Stimulated activated naive B cell treated with anti-CD40 and anti-IgM and Interleukin-4, amounts not matched to agents 10 μg/mL and 1 μg/mL and 100 μg/mL, for 72 hours (primary cell): ENCODE data around the gene ACR.
A peak's percentile ranks its signal among the peaks of the same experiment; 100 is the strongest.

ENCODE experiments used
- ATAC-seq, 2 donors: fragments of 150-1000 bp; cut with Tn5 transposase; replicated peaks; 2 replicates each; pipeline ENCODE4 v1.10.0; 2021; ENCODE audit warnings: moderate library complexity in 1 of 2
- DNase-seq: peaks from one replicate; pipeline ENCODE4 v3.0.0; 2021
- H3K27ac Mint-ChIP-seq: one replicate; pipeline ENCODE4 v1.8.0; 2022; ENCODE audit warnings: mild to moderate bottlenecking, mixed read lengths
- H3K27me3 Mint-ChIP-seq, 2 donors: one replicate each; pipeline ENCODE4 v1.8.0; 2022; ENCODE audit warnings: mixed read lengths in 2 of 2
- H3K36me3 Mint-ChIP-seq, 2 donors: one replicate each; pipeline ENCODE4 v1.8.0; 2022; ENCODE audit warnings: mixed read lengths in 2 of 2, mild to moderate bottlenecking in 1 of 2
- H3K4me1 Mint-ChIP-seq, 2 donors: one replicate each; pipeline ENCODE4 v1.8.0; 2022; ENCODE audit warnings: mixed read lengths in 2 of 2, mild to moderate bottlenecking in 1 of 2
- H3K4me3 Mint-ChIP-seq, 2 donors: one replicate each; pipeline ENCODE4 v1.8.0; 2022; ENCODE audit warnings: mild to moderate bottlenecking in 2 of 2, mixed read lengths in 2 of 2, moderate library complexity in 1 of 2
- H3K9me3 Mint-ChIP-seq, 2 donors: one replicate each; pipeline ENCODE4 v1.8.0; 2022; ENCODE audit warnings: mixed read lengths in 2 of 2, mild to moderate bottlenecking in 1 of 2

Gene ACR

DNA sequence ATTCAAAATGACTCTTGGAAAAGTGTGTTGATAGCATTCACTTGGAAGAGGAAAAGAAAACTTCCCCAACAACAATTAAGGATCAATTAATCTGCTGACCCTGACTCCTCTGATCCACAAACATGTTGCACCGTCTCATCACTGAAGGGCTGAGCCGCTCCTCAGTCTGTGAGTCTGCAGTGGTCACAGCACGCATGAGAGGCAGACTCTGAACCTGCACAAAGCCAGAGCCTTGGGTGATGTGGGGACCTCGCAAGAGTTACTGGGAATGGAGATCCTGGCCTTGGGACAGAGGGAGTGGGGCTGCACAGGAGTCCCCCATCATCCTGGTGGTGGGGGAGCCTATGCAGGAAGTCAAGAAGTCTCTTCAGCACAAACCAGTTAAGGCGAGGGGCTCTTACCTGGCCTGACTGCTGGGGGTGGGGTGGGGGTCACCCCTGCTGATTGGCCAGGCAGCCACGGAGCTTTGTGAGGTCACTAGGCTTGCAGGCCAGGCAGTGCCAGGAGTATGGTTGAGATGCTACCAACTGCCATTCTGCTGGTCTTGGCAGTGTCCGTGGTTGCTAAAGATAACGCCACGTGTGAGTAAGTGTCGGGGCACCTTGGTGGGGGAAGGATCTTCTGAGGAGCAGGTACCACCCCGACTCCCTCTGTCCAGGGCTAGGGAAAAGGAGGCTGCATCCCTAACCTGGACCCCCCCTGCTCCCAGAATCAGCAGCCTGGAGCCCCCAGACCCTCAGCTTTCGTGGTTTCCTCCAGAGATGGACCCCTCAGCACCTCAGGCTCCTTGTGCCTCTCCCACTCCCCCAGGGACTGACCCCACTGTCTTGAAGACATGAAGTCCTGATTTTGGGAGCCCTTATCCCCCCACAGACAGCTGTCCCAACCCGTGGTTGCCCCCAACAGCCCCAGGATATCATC lies at the start of gene ACR:
Gene ACR, plus strand, starts transcription at position 477 of the 921 bp plus-strand sequence. Its CDS starts 32 bp downstream, at position 509.
- DNase-seq: no peak
- Mint-ChIP-seq H3K36me3 (no peaks in the 10 kb centered on the region), H3K4me1 (no peaks in the 10 kb centered on the region), H3K27me3 (peaks cover 5 to 15% of the 10 kb centered on the region in 2 donors), H3K27ac (no peak within 1 kb of the TSS), H3K9me3 (no peaks in the 10 kb centered on the region), H3K4me3 (no peak within 1 kb of the TSS)
- ATAC-seq: no peak

DNA sequence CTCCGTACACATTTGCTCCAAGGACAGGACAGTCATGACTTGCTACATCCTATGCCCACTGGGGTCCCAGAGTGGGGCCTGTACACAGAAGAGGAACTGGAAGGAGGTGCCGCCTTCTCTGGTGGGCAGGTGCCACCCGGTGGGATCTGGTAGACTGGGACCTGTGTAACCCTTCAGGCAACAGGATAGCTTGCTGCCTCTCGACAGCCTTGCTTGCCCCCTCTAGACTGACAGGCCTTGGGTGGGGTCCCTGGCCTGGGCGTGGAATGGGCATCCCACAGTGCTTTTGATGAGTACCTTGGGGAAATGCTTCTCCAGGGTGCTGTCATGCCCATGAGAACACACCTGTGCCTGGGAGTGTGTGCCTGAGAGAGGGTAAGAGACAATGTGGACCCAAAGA lies 49.6 kb upstream of the ACR start:
- DNase-seq (no peak), ATAC-seq (no peak)
- peaks cover 2 to 9% of the 10 kb centered on the region in 2 donors for H3K4me1 Mint-ChIP-seq
- H3K27me3 Mint-ChIP-seq: peaks cover 6 to 15% of the 10 kb centered on the region in 2 donors
- no peak overlapping the region for H3K4me3 Mint-ChIP-seq
- H3K27ac Mint-ChIP-seq: no peak overlapping the region
- H3K36me3 Mint-ChIP-seq: no peaks in the 10 kb centered on the region
- peaks cover 3 to 6% of the 10 kb centered on the region in 2 donors for H3K9me3 Mint-ChIP-seq

DNA sequence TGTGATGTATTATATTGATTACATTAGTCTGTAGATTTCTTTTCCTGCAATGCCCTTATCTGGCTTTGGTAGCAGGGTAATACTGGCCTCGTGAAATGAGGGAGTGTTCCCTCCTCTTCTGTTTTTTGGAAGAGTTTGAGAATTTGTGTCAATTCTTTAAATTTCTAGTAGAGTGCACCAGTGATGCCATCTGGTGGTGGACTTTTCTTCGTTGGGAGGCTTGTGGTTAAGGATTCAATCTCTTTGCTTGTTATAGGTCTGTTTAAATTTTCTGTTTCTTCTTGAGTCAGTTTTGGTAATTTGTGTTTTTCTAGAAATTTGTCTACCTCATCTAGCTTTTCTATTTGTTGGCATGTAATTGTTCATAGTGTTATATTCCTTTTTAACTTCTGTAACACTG lies 46.5 kb upstream of the ACR start:
- Mint-ChIP-seq H3K9me3 (peaks cover 3 to 6% of the 10 kb centered on the region in 2 donors), H3K27ac (no peak overlapping the region), H3K27me3 (peaks cover 0 to 13% of the 10 kb centered on the region in 2 donors), H3K4me1 (peaks cover 2 to 9% of the 10 kb centered on the region in 2 donors), H3K36me3 (no peaks in the 10 kb centered on the region), H3K4me3 (no peak overlapping the region)
- no peak for ATAC-seq
- DNase-seq: no peak

DNA sequence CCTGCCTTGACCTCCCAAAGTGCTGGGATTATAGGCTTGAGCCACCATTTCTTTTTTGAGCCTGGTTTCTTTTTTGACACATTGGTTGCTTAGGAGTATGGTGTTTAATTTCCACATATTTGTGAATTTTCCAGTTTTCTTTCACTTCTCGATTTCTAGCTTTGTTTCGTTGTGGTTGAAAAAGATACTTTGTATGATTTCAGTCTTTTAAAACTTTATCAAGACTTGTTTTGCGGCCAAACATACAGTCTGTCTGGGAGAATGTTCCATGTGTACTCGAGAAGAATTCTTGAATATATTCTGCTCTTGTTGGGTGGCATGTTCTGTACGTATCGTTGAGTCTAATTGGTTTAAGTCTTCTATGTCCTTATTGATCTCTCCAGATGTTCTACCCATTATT lies 44.5 kb upstream of the ACR start:
- no peaks in the 10 kb centered on the region for H3K36me3 Mint-ChIP-seq
- peaks cover 3 to 6% of the 10 kb centered on the region in 2 donors for H3K9me3 Mint-ChIP-seq
- no peak overlapping the region for H3K4me3 Mint-ChIP-seq
- DNase-seq (no peak), ATAC-seq (no peak)
- H3K4me1 Mint-ChIP-seq: no peaks in the 10 kb centered on the region
- H3K27ac Mint-ChIP-seq: no peak overlapping the region
- peaks cover 0 to 13% of the 10 kb centered on the region in 2 donors for H3K27me3 Mint-ChIP-seq

DNA sequence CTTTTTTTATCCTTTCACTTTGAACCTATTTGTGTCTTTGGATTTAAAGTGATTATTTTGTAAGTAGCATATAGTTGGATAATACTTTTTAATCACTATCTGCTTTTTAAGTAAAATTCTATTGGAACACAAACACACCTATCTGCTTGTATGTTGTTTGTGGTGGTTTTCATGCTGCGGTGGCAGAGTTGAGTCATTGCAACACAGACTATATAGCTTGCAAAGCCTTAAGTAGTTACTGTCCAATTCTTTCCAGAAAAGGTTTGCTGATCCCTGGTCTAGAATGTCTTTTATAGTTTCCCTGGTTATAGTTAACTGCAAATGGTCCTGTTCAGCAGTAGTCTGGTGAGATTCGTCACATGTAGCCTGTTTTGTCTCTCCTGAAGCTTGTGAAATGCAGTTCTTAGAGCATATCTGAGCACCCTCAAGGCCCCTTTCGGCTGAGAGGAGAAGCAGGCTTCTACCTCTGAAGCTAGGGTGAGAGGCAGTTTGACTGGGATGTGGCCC lies 43.9 kb upstream of the ACR start:
- Mint-ChIP-seq H3K27ac (no peak overlapping the region), H3K36me3 (no peaks in the 10 kb centered on the region), H3K4me1 (no peaks in the 10 kb centered on the region), H3K27me3 (peaks cover 4 to 13% of the 10 kb centered on the region in 2 donors), H3K9me3 (peaks cover 3 to 6% of the 10 kb centered on the region in 2 donors), H3K4me3 (no peak overlapping the region)
- ATAC-seq (no peak), DNase-seq (no peak)

DNA sequence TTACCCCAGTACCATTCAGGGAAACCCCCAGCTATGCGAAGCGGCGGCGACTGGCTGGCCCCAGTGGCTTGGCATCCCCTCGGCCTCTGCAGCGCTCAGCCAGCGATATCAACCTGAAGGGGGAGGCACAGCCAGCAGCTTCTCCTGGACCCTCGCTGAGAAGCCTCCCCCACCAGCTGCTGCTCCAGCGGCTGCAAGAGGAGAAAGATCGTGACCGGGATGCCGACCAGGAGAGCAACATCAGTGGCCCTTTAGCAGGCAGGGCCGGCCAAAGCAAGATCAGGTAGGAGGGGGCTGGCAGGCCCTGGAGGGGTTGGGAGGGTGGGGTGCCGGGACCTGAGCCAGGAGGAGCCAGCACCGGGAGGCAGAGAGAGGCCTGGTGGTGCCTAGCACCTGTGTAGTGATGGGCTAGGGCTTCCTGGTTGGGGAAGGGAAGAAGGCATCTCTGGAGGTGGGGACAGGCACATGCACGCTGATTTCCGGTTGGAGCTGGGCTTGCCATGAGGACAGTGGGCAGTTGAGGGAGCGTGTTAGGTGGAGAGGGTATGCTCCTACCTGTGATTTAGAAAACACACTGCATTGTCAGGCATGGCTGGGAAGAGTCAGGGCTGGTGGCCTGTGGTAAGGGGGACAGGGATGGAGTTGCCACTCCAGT lies 43.1 kb upstream of the ACR start:
- DNase-seq: no peak
- Mint-ChIP-seq H3K36me3 (no peaks in the 10 kb centered on the region), H3K4me1 (no peaks in the 10 kb centered on the region), H3K4me3 (no peak overlapping the region), H3K9me3 (peaks cover 3 to 6% of the 10 kb centered on the region in 2 donors), H3K27me3 (peaks cover 5 to 13% of the 10 kb centered on the region in 2 donors), H3K27ac (no peak overlapping the region)
- no peak for ATAC-seq

DNA sequence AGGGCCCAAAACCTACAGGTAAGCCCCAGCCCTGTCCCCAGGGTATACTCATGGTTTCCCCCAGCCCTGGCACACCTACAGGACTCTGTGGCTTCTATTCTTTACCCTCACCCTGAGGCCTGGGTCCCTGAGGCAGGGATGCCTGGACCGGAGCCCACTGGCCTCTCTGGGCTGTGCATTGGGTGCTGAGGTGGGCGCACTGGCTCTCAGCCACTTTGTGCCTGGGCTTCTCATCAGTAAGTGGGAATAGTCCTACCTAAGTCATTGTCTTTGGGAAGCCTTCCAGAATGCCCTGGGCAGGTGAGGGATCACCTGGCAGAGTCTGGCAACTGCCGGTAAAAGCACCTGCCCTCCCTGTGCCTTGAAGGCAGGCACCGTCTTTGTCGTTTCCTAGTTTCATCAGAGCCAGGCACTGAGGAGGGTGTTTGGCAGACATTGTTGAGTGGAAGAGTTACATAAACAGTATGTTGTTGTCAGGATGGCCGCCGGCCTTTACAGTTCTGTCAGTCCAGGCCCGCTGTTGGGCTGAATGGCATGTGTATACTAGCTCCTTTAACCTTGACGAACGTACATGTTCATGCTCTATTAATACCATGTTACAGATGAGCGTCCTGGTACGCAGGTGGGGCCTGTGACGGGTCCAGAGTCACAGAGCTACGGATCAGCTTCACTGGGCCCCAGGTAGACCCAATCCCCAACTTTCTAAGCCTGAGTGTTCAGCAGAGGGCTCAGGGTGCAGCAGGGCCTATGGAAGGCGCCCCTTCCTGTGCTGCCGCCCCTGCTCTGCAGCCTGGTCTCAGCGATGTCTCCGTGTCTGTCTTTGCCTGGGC lies 42.4 kb upstream of the ACR start:
- ATAC-seq: no peak
- peaks cover 5 to 17% of the 10 kb centered on the region in 2 donors for H3K27me3 Mint-ChIP-seq
- H3K27ac Mint-ChIP-seq: no peak overlapping the region
- H3K4me3 Mint-ChIP-seq: no peak overlapping the region
- no peak for DNase-seq
- H3K9me3 Mint-ChIP-seq: peaks cover 3 to 6% of the 10 kb centered on the region in 2 donors
- peaks cover 0 to 4% of the 10 kb centered on the region in 2 donors for H3K4me1 Mint-ChIP-seq
- H3K36me3 Mint-ChIP-seq: no peaks in the 10 kb centered on the region

DNA sequence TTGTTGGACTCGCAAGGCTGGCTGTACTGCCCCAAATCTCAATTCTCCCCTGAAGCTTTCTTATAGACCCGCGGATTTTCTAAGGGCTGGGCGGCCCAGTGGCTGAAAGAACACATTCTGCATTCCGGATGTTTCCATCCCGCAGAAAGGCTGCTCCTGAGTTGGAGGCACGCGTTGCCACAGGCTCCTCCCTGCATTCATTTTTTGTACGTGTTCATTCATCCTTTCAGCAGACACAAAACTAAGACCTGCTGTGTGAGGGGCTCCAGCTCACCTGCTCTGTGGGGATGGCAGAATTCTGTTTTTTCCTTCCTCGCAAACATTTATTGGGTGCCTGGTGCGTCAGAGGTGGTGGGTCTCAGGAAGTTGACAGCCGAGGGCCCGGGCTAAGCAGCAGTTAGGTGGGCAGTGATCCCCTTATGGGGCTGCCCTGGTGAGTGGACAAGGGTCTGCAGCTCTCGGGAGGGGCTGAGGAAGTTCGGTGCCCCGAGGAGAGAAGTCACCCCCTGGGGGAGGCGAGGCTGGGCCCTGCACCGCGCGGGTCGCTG lies 41.7 kb upstream of the ACR start:
- no peaks in the 10 kb centered on the region for H3K36me3 Mint-ChIP-seq
- peaks cover 0 to 4% of the 10 kb centered on the region in 2 donors for H3K4me1 Mint-ChIP-seq
- H3K27ac Mint-ChIP-seq: no peak overlapping the region
- H3K27me3 Mint-ChIP-seq: peaks cover 5 to 19% of the 10 kb centered on the region in 2 donors
- no peak overlapping the region for H3K4me3 Mint-ChIP-seq
- DNase-seq (no peak), ATAC-seq (no peak)
- peaks cover 3 to 6% of the 10 kb centered on the region in 2 donors for H3K9me3 Mint-ChIP-seq

DNA sequence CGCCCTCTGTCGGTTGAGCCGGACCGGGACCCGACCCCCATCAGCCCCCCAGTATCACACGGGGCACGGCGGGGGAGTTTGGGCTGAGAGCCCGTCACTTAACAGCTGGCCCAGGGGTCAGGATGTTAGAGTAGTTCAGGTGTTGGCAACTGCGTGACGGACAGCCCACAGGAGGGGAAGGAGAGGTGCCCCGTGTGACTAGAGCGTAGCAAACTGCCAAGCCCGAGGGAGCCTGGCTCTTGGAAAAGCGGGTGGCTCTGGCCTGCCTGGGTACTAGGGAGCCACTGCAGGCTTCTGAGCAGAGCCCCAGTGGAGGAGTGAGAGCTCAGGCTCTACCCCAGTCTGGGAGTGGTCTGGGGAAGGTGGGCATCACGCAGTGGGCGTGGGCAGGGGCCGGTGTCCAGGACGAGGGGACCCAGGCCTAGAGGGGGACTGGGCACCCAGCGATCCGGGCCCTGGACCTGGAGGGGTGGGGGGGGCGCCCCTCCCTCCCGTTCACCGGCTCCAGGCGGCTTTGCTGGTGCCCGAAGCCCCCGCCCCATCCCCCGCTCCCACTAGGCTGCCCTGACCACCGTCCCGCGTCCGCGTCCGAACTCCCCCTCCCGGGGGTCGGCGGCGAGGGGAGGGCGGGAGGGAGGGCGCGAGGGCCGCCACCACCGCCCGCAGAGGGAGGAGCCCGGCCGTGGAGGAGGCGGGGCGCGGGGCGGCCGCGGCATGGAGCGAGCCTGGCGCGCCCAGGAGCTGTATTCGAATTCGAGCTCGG lies 41.0 kb upstream of the ACR start:
- ATAC-seq: no peak
- peaks cover 0 to 4% of the 10 kb centered on the region in 2 donors for H3K4me1 Mint-ChIP-seq

DNA sequence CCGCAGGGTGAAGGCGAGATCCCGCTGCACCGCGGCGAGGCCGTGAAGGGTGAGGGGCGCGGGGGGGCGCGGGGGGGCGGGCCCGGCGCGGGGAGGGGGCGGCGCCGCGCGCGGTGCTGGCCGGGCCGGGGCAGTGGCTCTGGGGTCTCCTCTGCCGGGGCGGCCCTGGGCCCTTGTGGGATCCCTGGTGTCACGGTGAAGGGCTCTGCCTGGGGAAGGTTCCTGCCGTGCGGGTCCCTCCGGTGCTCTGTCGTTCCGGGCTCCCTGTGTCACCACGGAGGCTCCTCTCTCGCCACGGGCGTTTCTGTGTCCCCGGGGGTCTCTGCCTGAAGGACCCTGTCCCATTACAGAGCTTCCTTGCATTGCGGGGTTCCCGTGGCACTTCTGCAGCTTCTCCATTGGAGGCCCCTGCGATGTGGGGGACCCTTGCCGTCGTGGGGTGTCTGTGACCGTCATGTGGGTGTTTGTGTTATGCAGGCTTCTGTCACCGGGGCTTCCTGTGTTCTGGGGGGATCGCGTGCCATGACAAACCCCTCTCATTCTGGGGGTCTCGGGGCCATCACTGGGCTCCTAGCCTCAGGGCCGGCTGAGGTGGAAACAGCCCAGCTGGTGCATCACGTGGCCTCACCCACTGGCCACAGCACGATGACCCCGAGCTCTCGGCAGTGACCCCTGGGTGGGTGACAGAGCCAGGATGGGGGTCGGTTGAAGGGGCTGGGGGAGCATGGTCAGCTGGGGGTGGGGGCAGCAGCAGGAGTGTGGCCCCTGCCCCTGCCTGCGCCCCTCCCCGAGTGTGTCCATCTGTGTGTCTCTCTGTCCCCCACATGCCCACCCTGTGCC lies 40.1 kb upstream of the ACR start:
- ATAC-seq (no peak), DNase-seq (no peak)
- Mint-ChIP-seq H3K36me3 (no peaks in the 10 kb centered on the region), H3K4me1 (peaks cover 0 to 4% of the 10 kb centered on the region in 2 donors), H3K27me3 (peaks cover 15% of the 10 kb centered on the region in 2 donors), H3K9me3 (no peaks in the 10 kb centered on the region), H3K4me3 (no peak overlapping the region), H3K27ac (no peak overlapping the region)

More for the DNA sequence above, 41.0 kb upstream of the ACR start:
- H3K4me3 Mint-ChIP-seq: no peak overlapping the region
- peaks cover 2 to 3% of the 10 kb centered on the region in 2 donors for H3K9me3 Mint-ChIP-seq
- DNase-seq: no peak
- H3K27ac Mint-ChIP-seq: no peak overlapping the region
- H3K27me3 Mint-ChIP-seq: peaks cover 7 to 19% of the 10 kb centered on the region in 2 donors
- H3K36me3 Mint-ChIP-seq: no peaks in the 10 kb centered on the region

DNA sequence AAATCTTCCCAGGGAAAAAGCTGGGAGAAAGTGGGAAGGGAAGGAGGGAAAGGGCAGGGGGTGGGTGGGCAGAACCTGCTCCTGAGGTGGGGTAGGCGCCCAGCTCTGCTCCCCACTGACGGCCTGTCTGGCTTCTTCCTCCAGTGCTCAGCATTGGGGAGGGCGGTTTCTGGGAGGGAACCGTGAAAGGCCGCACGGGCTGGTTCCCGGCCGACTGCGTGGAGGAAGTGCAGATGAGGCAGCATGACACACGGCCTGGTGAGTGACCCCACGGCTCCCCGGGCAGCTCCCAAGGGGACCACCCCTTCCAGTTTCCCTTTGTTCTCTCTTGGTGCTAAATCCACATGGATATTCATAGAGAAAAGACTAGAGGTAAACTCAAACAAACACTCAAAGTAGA lies 39.5 kb upstream of the ACR start:
- Mint-ChIP-seq H3K4me3 (no peak overlapping the region), H3K9me3 (no peaks in the 10 kb centered on the region), H3K4me1 (peaks cover 0 to 4% of the 10 kb centered on the region in 2 donors), H3K27me3 (peaks cover 14 to 15% of the 10 kb centered on the region in 2 donors), H3K27ac (peak overlapping the region; percentile 15), H3K36me3 (no peaks in the 10 kb centered on the region)
- no peak for DNase-seq
- no peak for ATAC-seq

DNA sequence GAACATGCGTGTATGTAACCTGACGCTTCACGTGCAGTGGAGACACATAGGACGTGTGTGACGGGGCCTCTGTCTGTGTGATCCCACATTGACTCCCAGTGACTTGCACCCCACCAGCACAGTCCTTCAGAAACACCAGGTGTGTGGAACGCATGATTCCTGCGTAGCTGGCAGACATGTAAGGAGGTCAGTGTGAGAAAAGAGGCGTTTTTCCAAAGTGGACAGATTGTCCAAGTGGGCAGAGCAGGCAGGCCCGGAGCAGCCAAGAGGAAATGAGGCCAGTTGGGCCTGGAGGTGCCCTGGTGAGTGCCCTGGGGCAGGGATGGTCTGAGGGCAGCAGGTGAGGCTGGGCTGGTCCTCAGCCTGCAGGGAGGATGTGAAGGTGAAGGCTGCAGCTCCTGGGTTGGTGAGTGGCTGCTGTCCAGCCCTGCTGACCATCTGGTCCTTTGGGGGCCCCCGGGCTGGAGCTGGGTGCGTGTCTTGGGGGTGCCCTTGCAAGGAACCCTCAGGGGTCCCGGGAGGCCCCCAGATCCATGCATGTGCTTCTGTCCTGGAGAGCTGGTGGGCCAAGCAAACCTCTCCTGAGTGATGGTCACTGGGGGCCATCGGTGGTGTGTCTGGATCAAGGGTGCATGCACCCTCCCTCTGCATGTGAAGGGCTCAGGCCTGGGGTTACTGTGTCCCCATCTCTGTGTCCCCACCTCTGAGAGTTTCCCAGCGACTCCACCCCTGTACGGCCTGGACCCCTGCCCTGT lies 38.8 kb upstream of the ACR start:
- DNase-seq (no peak), ATAC-seq (no peak)
- Mint-ChIP-seq H3K9me3 (no peaks in the 10 kb centered on the region), H3K27me3 (peaks cover 14 to 19% of the 10 kb centered on the region in 2 donors), H3K4me1 (peaks cover 0 to 4% of the 10 kb centered on the region in 2 donors), H3K4me3 (no peak overlapping the region), H3K36me3 (no peaks in the 10 kb centered on the region), H3K27ac (peak overlapping the region; percentile 15)
